GM19239 (cell line): ENCODE measurements around the gene PDGFA.

Experiments used
- DNase-seq: peaks from one replicate; pipeline ENCODE4 v3.0.0; 2011; ENCODE audit warnings: low spot score; ENCODE audit not compliant: insufficient read length
- FAIRE-seq: peaks from 2 replicates; lab custom pipeline; 2011; peaks lifted over from hg19 to GRCh38; lab: Jason Lieb, UNC

PDGFA gene

GRCh38 chr7:452791-453455, 66.7 kb downstream of the PDGFA start:
- FAIRE-seq (no peak), DNase-seq (no peak)

GRCh38 chr7:452226-452751, 67.4 kb downstream of the PDGFA start:
- FAIRE-seq: no peak
- no peak for DNase-seq

- no peak for FAIRE-seq
Measured at GRCh38 chr7:451255-452225, 68.1 kb downstream of the PDGFA start.

GRCh38 chr7:450741-451140, 68.9 kb downstream of the PDGFA start:
- no peak for DNase-seq
- FAIRE-seq: no peak

More at GRCh38 chr7:451255-452225, 68.1 kb downstream of the PDGFA start:
- no peak for DNase-seq

GRCh38 chr7:450036-450435, 69.6 kb downstream of the PDGFA start:
- FAIRE-seq: no peak
- DNase-seq: no peak

GRCh38 chr7:449324-450019, 70.2 kb downstream of the PDGFA start:
- DNase-seq (no peak), FAIRE-seq (no peak)

GRCh38 chr7:447523-447922, 72.1 kb downstream of the PDGFA start:
- no peak for FAIRE-seq

More at GRCh38 chr7:447523-447922, 72.1 kb downstream of the PDGFA start:
- DNase-seq: no peak
